Measurements from ENCODE around the gene VPS8.

Gene VPS8

DNA sequence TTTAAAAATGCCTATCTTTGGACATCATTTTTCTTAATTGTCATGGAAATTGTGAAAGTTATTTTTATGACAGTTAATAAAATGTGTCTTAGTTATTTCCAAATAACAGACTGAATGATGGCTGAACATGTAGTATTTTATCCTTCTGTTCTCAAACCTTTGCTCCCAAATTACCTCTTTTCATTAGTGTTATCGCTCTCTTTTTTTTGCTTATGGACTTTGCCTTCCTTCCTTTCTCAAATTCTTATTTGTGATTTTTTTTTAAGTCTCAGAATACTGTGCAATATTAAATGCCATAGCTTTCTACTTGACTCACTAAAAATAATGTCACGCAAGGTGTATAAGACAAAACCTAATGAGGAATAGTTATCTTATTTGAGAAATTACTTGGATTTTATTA lies 107.7 kb downstream of the VPS8 start:
- TF ChIP-seq TAF1 (IDR thresholded peaks at IDR 0.05; ENCODE audit: low read depth) (no peak), YY1 (IDR thresholded peaks at IDR 0.05; ENCODE audit: low read depth) (no peak), TEAD4 (IDR thresholded peaks at IDR 0.05) (no peak), CREB1 (IDR thresholded peaks at IDR 0.05; ENCODE audit: low read depth) (no peak), FOXM1 (IDR thresholded peaks at IDR 0.05; ENCODE audit: borderline replicate concordance, low read depth) (no peak)

DNA sequence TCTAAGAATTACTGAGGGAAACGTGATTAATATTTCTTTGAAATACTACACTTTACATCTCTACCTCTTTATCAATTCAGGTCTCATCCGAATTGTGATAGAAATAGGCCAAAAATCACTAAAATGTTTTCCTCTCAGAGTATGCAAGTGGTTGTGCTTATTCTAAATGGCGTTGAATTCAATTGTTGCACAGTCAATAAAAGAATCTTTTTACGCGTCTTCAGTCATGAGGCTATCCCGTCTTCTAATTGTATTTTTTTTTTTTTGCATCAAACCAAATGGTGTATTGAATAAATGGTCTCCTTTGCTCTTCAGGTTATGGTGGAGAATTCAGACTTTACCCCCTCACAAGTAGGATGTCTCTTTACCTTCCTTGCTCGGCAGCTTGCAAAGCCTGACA lies 112.6 kb downstream of the VPS8 start:
- TF ChIP-seq, protein P1, sequence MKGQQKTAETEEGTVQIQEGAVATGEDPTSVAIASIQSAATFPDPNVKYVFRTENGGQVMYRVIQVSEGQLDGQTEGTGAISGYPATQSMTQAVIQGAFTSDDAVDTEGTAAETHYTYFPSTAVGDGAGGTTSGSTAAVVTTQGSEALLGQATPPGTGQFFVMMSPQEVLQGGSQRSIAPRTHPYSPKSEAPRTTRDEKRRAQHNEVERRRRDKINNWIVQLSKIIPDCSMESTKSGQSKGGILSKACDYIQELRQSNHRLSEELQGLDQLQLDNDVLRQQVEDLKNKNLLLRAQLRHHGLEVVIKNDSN (IDR thresholded peaks at IDR 0.05), result no peak
- TF ChIP-seq CREB1 (IDR thresholded peaks at IDR 0.05; ENCODE audit: low read depth) (no peak), EGR1 (IDR thresholded peaks at IDR 0.05) (no peak), MAX (IDR thresholded peaks at IDR 0.05) (no peak), RAD21 (IDR thresholded peaks at IDR 0.05; ENCODE audit: low read depth) (no peak), EP300 (IDR thresholded peaks at IDR 0.05; ENCODE audit: borderline replicate concordance) (no peak), YY1 (IDR thresholded peaks at IDR 0.05; ENCODE audit: low read depth) (no peak), FOXM1 (IDR thresholded peaks at IDR 0.05; ENCODE audit: borderline replicate concordance, low read depth) (no peak), TCF12 (IDR thresholded peaks at IDR 0.05; ENCODE audit: low read depth) (no peak), ZBTB7A (IDR thresholded peaks at IDR 0.05; ENCODE audit: low read depth) (no peak), TEAD4 (IDR thresholded peaks at IDR 0.05) (no peak), REST (IDR thresholded peaks at IDR 0.05; ENCODE audit: low read depth) (no peak), NFIC (IDR thresholded peaks at IDR 0.05) (no peak), CEBPB (IDR thresholded peaks at IDR 0.05) (no peak), TAF1 (IDR thresholded peaks at IDR 0.05; ENCODE audit: low read depth) (no peak)

DNA sequence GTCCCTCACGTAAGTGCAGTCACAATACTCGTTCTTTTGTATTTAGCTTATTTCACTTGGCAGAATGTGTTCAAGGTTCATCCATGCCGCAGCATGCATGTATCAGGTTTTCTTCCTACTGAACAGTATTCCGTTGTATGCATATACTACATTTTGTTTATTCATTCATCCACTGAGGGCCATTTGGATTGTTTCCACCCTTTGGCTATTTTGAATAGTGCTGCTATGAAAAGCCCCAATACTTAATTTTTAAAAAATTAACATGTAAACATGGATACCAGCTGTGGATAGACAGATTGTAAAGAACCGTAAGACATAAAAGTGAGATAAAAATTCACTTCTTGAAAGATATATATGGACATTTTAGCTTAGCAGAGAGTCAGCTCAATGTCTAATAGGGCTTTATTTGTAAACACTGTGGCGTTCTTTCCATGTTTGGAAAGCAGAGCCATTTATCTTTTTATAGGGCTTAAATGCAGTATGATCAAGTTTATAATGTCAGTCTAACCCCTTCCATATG lies 115.9 kb downstream of the VPS8 start:
- TF ChIP-seq YY1 (IDR thresholded peaks at IDR 0.05; ENCODE audit: low read depth) (no peak), FOXM1 (IDR thresholded peaks at IDR 0.05; ENCODE audit: borderline replicate concordance, low read depth) (no peak), MAX (IDR thresholded peaks at IDR 0.05) (no peak), EGR1 (IDR thresholded peaks at IDR 0.05) (no peak), NFIC (IDR thresholded peaks at IDR 0.05) (no peak), ZBTB7A (IDR thresholded peaks at IDR 0.05; ENCODE audit: low read depth) (no peak), RAD21 (IDR thresholded peaks at IDR 0.05; ENCODE audit: low read depth) (no peak), REST (IDR thresholded peaks at IDR 0.05; ENCODE audit: low read depth) (no peak), TEAD4 (IDR thresholded peaks at IDR 0.05) (no peak), CREB1 (IDR thresholded peaks at IDR 0.05; ENCODE audit: low read depth) (no peak), TCF12 (IDR thresholded peaks at IDR 0.05; ENCODE audit: low read depth) (no peak), TAF1 (IDR thresholded peaks at IDR 0.05; ENCODE audit: low read depth) (no peak), EP300 (IDR thresholded peaks at IDR 0.05; ENCODE audit: borderline replicate concordance) (no peak), CEBPB (IDR thresholded peaks at IDR 0.05) (no peak)
- TF ChIP-seq, protein P1 (IDR thresholded peaks at IDR 0.05), result no peak

DNA sequence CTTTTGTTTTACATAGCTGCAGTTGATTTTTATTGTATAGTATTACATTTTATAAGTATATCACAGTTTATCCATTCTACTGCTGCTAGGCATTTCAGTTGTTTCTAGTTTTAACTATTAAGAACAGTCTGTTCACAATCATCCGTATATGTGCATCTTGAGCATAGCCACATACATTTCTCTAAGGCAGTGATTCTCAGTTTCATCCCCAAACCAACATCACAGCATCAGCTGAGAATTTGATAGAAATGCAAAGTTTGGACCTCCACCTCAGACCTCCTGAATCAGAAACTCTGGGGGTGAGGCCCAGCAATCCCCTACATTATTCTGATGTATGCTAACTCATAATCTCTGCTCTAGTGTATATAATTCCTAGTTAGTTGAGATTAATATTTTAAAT lies 120.8 kb downstream of the VPS8 start:
- TF ChIP-seq ZBTB7A (IDR thresholded peaks at IDR 0.05; ENCODE audit: low read depth), result no peak
- TF ChIP-seq REST (IDR thresholded peaks at IDR 0.05; ENCODE audit: low read depth), result no peak
- TF ChIP-seq TCF12 (IDR thresholded peaks at IDR 0.05; ENCODE audit: low read depth), result no peak
- no peak for TF ChIP-seq CEBPB (IDR thresholded peaks at IDR 0.05)
- TF ChIP-seq NFIC (IDR thresholded peaks at IDR 0.05), result no peak

DNA sequence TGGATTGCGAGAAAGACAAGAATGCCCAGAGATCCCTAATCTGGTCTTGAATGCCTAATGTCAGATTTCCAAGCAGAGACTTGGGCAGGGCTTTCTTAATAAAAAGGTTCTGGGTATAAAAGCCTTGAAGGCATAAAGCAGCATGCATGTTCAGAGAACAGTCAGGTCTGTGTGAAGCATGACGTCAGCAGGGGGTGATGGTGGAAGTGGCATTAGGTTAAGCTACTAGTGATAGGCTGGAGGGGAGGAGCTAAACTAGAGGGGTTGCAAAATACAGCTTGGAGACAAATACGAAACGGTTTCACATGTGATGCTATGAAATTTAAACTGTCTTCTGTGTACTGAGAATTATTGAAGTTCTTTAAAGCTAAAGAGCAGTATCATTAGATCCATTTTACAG lies 125.6 kb downstream of the VPS8 start:
- TF ChIP-seq CREB1 (IDR thresholded peaks at IDR 0.05; ENCODE audit: low read depth) (no peak), YY1 (IDR thresholded peaks at IDR 0.05; ENCODE audit: low read depth) (no peak), FOXM1 (IDR thresholded peaks at IDR 0.05; ENCODE audit: borderline replicate concordance, low read depth) (no peak)
